NCI-H1105 treated with DMSO at 0.1 percent for 48 hours (cell line): ENCODE measurements around the gene POLDIP3.
"Not testable (repeated sequence)": the region's sequence is repeated elsewhere in the genome, so short reads cannot be mapped to it uniquely, and the experiment has no call there.

ENCODE experiments used
- DNase-seq: peaks from one replicate; lab custom pipeline; 2025; lab: John Stamatoyannopoulos, UW

POLDIP3 gene

DNA sequence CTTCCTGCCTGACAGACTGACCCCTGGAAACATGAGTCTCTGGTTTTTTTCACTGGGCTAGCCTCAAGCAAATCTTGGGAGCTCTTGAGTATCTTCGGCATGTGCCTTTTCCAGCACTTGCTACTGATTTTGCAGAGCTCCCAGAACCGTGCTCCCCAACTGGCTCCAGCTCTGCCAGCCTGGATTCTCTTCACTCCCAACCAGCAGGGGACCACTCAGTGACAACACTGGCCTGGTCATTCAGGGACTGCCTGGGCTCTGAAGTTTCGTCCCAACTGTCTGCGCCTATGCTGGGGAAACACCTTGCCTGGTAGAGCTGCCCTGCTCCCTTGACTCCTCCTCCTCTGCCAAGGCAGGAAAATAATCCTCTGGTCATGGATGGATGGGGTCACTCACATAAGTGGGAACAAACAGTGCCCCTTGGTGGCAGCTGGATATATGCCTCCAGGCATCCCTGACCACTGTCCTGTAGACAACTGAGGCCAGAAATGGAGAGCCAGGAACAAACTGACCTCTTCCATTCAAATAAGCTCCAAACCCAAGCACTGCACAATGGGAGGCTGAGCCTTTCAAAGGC is 30.2 kb downstream of the POLDIP3 start:
- DNase-seq = no peak

- no peak for DNase-seq
Observed at GRCh38 chr22:42582987-42583386, 31.7 kb downstream of the POLDIP3 start.

DNA sequence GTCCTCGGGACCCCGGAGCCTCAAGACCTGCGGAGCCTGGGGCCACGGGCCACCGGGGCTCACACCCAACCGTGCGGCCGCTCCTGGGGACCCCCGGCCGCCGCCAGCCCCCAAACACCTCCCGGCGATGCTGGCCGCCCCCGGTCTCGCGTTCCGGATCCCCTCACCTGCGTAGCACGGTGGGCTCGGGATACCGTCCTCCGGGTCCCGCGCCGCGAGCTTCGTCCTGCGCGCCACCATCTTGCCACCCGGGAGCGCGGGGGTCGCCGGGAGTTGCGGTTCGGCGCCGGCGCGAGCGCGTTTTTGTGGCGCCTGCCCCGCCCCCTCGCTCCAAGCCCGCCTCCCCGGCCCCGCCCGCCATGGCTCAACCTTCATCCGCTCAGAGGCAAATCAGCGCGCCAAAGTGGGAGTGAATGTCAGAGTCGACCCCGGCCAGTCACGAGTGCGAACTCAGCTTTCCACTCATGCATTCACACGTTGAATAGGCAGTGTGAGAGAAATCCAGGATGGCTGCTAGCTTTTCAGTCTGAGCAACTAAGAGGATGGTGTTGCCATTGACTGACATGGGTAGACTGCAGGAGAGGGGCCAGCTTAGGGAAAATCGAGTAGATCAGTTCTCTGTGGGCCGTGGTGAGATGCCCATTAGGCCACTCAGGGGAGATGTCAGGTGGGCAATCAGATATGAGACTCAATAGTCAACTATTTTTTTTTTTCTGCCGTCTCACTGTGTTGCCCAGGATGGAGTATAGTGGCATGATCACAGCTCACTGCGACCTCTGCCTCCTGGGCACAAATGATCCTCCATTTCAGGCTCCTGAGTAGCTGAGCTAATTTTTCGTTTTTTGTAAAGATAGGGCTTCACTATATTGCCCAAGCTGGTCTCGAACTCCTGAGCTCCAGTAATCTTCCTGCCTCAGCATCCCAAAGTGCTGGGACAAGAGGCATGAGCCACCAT is 32.6 kb downstream of the POLDIP3 start:
- DNase-seq = peak; percentile 64

DNA sequence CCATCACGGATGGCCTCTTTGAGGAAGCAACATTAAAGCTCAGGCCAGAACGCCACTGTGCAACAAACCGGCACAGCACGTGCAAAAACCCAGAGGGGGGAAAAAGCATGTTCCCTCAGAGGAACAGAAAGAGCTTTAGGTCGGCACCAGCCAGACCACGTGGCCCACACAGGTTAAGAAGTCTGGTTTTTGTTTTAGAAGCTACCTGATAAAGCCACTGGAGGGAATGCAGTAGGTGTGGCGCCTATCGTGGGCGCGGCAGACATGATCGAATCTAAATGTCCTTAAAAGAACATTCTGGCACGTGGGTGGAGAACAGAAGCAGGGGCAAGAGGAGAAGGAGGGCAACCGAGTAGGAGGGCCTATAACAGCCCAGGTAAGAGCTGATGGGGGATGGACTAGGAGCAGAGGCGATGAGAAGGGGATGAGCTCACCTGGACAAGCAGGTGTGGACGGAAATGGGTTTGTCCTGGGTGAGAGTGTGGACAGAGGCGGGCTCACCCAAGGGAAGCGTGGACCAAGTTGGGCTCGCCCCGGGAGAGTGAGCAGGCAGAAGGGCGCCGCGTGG is 33.4 kb downstream of the POLDIP3 start:
- not testable (repeated sequence) for DNase-seq

DNA sequence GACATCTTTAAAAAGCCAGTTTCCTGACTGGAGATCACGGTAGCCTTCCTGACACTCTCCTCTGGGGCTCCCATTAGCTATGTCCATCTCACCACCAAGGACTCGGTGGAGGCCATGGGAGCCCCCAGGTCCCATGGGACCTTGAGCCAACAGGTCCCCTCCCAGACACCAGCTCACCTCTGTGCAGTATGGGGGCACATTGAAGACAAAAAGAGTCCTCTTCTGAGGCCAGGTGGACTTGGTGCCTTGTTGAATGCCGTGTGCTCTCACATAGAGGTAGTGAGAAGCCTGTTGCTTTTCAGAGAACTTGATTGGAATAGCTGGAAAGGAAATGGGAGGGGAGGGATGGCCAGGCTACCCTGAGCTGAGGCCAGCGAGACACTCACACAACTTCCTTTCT is 34.6 kb downstream of the POLDIP3 start:
- DNase-seq = not testable (repeated sequence)

DNA sequence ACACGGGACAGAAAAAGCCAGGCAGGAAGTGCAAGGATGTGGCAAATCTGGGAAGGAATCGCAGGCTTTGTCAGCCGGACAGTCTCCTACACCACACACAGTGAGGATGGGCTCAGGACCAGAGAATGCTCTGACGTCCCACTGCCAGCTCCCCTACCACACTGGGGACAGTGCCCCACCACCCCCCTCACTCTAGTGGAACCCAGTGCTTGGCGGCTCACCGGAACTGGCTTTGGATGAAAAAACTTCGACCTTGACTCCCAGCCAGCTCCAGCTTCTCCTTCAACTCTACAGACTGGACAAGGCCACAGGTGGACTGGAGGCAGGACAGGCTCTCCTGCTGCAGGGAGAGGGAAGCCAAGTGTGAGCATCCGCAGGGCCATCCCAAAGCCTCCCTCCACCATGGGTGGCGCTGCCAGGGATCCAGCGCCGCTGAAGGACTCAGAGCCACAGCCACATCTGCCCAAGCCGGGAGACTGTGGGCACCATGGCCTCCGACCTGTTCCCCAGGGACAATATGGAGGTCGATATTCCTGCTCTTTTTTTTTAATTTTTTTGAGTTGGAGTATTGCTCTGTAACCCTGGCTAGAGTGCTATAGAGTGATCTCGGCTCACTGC is 37.0 kb downstream of the POLDIP3 start:
- no peak for DNase-seq

- not testable (repeated sequence) for DNase-seq
Observed at GRCh38 chr22:42577141-42577540, 37.5 kb downstream of the POLDIP3 start.

- not testable (repeated sequence) for DNase-seq
Observed at GRCh38 chr22:42575996-42576574, 38.6 kb downstream of the POLDIP3 start.

- DNase-seq = not testable (repeated sequence)
Observed at GRCh38 chr22:42574468-42574867, 40.2 kb downstream of the POLDIP3 start.

DNA sequence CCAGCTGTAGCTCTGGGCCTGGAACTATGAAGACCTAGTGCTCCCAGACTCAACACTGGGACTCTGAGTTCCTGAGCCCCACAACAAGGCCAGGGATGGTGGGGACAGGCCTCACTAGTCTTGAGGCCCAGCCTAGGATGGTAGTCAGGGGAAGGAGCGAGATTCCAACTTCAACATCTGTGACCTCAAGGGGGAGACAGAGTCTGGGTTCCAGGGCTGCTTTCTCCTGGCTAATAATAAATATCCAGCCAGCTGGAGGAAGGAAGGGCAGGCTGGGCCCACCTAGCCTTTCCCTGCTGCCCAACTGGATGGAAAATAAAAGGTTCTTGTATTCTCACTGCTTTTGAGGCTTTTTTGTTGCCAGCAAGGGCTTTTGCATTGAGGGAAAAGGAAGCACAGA is 40.6 kb downstream of the POLDIP3 start:
- not testable (repeated sequence) for DNase-seq

DNA sequence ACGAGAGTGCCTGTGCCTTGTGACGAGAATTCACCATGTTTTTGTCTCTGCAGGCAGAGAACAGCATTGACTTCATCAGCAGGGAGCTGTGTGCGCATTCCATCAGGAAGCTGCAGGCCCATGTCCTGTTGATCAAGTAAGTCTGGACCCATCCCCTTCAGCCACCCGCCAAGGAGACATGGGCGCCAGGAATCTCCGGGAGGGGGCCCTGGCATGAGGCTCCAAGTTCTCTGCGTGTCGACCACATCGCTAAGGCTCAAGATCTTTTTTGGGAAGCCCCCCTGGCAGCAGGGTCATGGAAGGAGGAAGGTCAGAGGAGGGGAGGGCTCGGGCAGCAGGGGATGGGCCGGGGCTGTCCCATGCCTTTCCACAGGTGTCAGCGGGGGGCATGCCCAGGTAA is 43.6 kb downstream of the POLDIP3 start:
- DNase-seq = not testable (repeated sequence)

DNA sequence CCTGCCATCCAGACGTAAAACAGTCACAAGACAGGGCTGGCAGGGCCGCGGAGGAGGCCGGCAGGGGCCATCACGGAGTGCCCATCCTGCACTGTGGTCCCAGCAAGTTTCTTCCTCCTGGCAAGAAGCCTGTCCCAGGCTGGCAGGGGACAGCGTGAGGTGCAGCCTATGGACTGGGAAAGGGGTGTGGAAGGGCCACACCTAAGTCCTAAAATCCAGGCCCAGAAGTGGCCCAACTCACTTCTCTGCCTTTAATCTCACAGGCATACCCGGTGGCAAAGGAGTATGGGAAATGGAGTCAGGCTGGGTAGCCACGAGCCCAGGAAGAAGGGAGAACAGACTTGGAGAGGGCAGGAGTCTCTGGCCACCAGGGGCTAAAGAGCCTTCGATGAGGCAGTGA is 44.1 kb downstream of the POLDIP3 start:
- DNase-seq = not testable (repeated sequence)

DNA sequence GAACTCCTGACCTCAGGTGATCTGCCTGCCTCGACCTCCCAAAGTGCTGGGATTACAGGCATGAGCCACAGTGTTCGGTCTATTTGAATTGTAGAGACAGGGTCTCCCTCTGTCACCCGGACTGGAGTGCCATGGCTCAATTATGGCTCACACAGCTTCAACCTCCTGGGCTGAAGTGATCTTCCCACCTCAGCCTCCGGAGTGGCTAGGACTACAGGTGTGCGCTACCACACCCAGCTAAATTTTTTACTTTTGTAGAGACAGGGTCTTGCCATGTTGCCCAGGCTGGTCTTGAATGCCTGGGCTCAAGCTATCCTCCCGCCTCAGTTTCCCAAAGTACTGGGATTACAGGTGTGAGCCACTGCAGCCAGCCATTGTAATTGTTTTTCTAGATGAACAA is 46.7 kb downstream of the POLDIP3 start:
- DNase-seq = not testable (repeated sequence)

GRCh38 chr22:42565956-42566355 is 48.7 kb downstream of the POLDIP3 start:
- DNase-seq = no peak

- DNase-seq = no peak
Observed at GRCh38 chr22:42564699-42565098, 50.0 kb downstream of the POLDIP3 start.

DNA sequence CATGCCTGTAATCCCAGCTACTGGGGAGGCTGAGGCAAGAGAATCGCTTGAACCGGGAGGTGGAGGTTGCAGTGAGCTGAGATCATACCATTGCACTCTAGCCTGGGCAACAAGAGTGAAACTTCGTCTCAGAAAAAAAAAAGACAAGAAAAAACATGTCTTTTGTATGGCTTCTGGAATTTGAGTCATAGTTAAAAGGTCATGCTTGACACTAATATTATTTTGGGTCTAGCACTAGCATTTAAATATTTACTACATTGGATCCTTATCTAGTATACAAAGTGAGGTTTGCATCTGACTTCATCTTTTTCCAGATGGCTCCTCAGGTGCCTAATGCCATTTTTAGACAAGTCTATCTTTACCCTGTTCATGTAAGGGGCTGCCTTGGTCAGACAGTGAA is 50.7 kb downstream of the POLDIP3 start:
- DNase-seq = not testable (repeated sequence)

DNA sequence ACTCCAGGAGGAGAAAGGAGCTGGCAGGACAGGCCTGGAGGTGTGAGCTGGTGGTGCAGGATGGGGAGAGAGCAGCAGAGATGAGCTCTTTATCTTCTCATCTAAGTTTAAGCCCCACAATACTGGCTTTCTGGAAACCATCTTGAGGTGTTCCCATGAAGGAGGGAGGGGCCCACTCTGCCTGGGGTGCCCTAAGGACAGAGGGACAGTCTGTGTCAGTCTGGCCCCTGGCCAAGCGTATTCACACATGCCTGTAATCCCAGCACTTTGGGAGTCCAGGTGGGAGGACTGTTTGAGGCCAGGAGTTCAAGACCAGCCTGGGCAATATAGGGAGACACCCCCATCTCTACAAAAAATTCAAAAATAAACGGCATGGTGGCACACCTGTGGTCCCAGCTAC is 52.0 kb downstream of the POLDIP3 start:
- DNase-seq = no peak

DNA sequence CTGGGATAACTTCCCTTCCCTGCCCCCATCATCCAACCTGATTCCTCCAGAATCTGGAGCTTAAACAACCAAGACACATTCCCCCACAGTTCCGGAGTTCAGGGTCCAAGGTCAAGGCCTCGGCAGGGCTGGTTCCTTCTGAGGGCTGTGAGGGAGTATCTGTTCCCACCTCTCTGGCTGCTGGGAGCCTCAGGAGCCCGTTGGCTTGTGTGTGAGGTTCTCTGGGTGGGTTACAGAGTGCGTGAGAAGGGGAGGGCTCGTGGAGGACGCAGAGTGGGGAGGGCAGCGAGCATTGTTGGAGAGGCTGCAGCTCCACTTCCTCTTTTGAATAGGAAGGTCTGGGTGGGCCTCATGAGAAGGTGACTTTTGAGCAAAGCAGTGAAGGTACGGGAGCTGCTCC is 52.4 kb downstream of the POLDIP3 start:
- no peak for DNase-seq

DNA sequence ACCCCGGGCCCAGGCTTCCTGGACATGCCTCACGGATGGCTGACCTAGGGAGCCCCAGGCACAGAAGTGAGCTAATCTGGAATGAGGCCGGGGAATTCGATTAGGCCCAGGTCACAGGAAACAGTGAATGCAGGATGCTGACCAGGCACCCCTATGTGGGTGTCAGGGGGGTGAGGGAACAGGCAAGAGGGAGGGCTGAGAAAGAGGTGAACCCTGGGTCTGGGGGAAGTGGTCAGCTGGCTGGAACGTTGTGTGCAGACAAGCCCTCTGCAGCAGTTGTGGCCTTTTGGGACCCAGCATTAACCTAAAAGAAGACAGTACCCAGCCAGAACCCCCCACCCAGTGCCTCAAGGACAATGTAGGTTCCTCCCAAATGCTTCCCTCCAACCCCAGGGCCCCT is 52.8 kb downstream of the POLDIP3 start:
- no peak for DNase-seq

- DNase-seq = no peak
Observed at GRCh38 chr22:42560781-42561180, 53.9 kb downstream of the POLDIP3 start.

GRCh38 chr22:42560381-42560780 is 54.3 kb downstream of the POLDIP3 start:
- no peak for DNase-seq
